Keratinocyte (primary cell): ENCODE results near the gene GPS1.

Source experiments
- EZH2 ChIP-seq: IDR thresholded peaks from one replicate; pipeline ENCODE4 v1.6.1; 2012; ENCODE audit warnings: inconsistent platforms, mild to moderate bottlenecking, low read length, moderate library complexity
- TF ChIP-seq, protein P1 (sequence below), 3 experiments: IDR thresholded peaks in 1 of 3; conservative IDR thresholded peaks in 1 of 3; optimal IDR thresholded peaks in 1 of 3; 2 replicates in 2 of 3; 3 replicates in 1 of 3; pipeline versions ENCODE3 to v1.5.1; 2011; ENCODE audit warnings: low read length in 3 of 3, mild to moderate bottlenecking in 3 of 3, moderate library complexity in 2 of 3, control low read depth in 1 of 3, inconsistent platforms in 1 of 3; ENCODE audit not compliant: insufficient read depth in 2 of 3; ENCODE audit errors: extremely low read depth in 1 of 3

DNA sequence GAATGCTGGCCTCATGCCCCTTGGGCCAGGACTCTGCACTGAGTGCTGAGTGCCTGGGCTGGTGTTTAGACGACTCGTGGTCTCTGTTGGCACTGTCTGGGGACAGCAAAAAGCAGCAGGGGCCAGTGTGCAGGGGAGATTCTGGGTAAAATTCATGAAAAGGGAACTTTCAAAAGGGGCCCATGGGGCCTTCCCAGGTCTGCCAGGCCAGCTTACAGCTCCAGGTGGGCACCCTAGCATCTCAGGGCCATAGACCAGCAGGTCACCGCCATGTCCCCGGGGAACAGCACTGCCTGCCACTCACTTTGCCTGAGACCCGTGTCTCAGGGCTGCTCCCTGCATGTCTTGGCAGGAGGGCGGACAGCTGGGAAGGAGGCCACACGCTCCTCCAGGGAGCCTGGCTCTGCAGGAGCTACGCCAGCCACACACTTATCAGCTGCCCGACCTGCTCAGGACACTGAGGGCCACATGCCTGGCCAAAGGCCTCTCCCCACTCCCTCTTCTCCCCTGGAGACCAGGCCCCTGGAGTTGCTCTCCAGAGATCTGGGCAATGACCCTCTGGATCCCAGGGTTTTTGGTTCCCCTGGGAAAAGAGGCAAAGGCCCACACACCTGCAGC is 55.1 kb downstream of the GPS1 start:
- no peak for TF ChIP-seq EZH2
- TF ChIP-seq, protein P1, sequence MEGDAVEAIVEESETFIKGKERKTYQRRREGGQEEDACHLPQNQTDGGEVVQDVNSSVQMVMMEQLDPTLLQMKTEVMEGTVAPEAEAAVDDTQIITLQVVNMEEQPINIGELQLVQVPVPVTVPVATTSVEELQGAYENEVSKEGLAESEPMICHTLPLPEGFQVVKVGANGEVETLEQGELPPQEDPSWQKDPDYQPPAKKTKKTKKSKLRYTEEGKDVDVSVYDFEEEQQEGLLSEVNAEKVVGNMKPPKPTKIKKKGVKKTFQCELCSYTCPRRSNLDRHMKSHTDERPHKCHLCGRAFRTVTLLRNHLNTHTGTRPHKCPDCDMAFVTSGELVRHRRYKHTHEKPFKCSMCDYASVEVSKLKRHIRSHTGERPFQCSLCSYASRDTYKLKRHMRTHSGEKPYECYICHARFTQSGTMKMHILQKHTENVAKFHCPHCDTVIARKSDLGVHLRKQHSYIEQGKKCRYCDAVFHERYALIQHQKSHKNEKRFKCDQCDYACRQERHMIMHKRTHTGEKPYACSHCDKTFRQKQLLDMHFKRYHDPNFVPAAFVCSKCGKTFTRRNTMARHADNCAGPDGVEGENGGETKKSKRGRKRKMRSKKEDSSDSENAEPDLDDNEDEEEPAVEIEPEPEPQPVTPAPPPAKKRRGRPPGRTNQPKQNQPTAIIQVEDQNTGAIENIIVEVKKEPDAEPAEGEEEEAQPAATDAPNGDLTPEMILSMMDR (optimal IDR thresholded peaks at IDR 0.05 in 1 of 3, IDR thresholded peaks at IDR 0.05 in 1 of 3, conservative IDR thresholded peaks at IDR 0.05 in 1 of 3; ENCODE audit: extremely low read depth in 1 of 3, insufficient read depth in 2 of 3, low read length in 3 of 3) = no peak
